Nucleus accumbens (tissue), 56 donors: ENCODE results near the gene PIBF1.
"Not testable (repeated sequence)": the region's sequence is repeated elsewhere in the genome, so short reads cannot be mapped to it uniquely, and the experiment has no call there.

ENCODE experiments used
- DNase-seq, 56 donors: peaks; one replicate each; lab custom pipeline; 2025; lab: John Stamatoyannopoulos, UW

PIBF1 gene

DNA sequence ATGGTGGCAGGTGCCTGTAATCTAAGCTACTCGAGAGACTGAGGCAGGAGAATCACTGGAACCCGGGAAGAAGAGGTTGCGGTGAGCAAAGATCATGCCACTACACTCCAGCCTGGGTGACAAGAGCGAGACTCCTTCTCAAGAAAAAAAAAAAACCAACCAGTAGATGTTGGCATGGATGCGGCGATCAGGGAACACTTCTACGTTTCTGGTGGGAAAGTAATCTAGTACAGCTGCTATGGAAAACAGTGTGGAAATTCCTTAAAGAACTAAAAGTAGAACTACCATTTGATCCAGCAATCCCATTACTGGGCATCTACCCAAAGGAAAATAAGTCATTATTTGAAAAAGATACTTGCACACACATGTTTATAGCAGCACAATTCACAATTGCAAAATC lies 119.6 kb downstream of the PIBF1 start:
- not testable (repeated sequence) for DNase-seq

DNA sequence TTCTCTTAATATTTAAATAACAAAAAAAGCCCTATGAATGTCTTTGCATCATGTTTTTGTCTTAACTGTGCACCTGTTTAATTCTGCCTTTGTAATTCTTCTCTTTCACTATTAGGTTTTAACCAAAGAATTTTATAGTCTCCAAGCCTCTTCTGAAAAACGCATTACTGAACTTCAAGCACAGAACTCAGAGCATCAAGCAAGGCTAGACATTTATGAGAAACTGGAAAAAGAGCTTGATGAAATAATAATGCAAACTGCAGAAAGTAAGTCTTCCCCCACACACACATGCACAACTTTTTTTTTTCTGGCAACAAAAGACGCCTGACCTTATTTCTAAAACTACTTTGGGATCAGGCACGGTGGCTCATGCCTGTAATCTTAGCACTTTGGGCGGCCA lies 126.5 kb downstream of the PIBF1 start:
- no peak for DNase-seq

DNA sequence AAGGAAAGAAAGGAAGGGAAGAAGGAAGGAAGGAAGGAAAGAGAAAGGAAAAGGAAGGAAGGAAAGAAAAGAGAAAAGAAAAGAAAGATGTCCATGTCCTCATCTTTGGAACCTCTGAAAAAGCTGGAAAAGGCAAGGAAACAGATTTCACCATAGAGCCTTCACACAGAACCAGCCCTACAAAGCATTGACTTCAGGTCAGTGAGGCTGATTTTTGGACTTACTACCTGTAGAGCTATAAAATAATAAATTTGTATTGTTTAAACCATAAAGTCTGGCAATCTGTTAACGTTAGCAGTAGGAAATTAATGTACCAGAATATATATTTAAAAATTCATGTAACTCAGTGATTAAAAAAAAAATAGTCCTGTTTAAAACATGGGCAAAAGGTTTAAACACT lies 130.0 kb downstream of the PIBF1 start:
- DNase-seq: no peak

GRCh38 chr13:72920097-72920496 lies 138.2 kb downstream of the PIBF1 start:
- DNase-seq: no peak

DNA sequence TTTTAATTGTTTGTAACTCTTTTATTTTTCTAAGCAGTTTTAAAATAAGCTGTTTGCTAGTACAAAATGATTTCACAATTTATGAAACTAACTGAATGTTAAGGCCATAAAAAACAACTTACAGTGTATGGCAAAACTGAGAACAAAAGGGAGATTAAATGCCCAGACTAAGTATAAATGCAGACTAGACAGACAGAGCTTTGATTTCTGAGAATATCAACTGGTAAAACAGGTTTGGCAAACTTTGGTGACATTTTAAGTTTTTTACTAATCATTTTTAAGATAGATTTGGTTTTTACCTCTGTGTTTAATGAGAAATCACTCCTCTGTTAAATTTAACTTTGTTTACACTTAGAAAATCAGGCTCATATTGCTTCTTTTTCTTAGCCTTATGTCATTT lies 149.4 kb downstream of the PIBF1 start:
- no peak for DNase-seq

GRCh38 chr13:72932250-72932649 lies 150.3 kb downstream of the PIBF1 start:
- no peak for DNase-seq

GRCh38 chr13:72946267-72946666 lies 164.3 kb downstream of the PIBF1 start:
- not testable (repeated sequence) for DNase-seq

DNA sequence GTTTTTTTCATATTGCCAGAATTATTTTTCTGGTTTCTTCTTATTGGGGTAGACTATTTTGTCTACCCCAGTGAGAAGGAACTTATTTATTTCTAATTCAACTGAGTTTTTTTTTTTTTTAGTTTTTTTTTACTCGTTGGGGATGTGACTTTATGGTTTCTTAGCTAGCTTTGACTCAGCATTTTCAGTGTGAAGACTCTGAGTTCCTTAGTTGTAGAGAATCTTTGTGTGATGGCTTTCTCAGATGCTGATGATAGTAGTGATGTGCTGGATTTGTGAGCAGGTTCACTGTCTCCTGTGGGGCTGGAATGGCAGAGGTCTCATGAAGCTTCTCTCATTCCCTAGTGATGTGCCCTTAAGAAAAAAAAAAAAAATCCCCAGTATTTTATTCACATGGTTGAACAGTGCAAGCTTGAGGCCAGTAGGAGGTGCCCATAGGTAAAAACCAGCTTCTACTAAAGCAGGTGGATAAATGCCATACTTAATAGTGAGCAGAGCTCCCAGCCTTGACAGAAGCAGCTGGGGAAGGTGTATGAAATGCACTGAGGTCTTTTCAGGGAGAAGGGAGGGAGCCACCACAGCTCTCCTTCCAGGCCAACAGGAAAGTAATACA lies 170.7 kb downstream of the PIBF1 start:
- no peak for DNase-seq

- DNase-seq: no peak
Observed at GRCh38 chr13:72953391-72953965, 171.5 kb downstream of the PIBF1 start.

- no peak for DNase-seq
Observed at GRCh38 chr13:72959643-72960042, 177.7 kb downstream of the PIBF1 start.

DNA sequence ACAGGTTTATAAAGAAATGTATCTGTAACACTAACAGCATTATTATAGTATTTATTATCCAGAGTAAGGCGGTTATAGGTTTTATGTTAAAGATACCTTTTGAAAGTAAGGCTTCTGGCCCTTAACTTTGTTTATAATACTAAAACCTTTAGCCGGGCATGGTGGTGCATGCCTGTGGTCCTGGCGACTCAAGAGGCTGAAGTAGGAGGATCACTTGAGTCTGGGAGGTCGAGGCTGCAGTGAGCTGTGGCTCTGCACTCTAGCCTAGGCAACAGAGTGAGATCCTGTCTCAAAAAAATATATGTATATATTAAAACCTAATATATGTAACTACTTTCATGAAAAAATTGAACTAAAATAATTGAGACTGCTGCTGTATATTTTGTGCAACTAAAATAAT lies 178.2 kb downstream of the PIBF1 start:
- DNase-seq: no peak

DNA sequence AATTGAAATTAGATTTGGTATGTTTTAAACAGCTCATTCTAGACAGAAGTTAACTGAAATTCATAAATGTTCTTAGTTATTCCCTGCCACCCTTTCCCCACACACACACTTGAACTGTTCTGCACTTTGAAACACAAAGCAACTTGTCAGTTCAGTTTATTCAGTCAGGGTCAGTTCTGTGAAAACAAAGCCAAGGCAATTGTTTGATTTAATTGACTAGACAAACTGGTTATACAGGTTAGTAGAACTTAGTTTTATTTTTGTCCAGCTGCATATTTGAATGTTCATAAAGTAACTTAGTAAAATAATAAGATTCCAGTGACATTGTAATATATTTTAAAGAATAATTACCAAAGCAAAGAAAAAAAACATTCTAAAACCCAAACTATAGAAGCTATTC lies 178.6 kb downstream of the PIBF1 start:
- DNase-seq: no peak

DNA sequence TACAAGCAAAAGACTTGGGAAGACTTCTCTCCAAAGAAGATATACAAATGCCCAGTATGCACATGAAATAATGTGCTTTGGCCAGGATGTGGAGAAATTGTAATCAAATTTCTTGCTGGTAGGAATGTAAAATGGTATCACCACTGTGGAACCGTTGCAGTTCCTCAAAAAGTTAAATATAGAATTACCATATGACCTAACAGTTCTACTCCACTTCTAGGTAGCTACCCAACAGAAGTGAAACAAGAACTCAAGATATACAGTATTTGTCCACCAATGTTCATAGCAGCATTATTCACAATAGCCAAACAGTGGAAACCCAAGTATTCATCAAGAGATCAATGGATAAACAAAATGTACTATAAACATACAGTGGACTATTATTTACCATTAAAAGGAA lies 181.8 kb downstream of the PIBF1 start:
- DNase-seq: no peak

- DNase-seq: no peak
Observed at GRCh38 chr13:72970301-72970880, 188.5 kb downstream of the PIBF1 start.

GRCh38 chr13:72970956-72971355 lies 189.0 kb downstream of the PIBF1 start:
- DNase-seq: no peak

DNA sequence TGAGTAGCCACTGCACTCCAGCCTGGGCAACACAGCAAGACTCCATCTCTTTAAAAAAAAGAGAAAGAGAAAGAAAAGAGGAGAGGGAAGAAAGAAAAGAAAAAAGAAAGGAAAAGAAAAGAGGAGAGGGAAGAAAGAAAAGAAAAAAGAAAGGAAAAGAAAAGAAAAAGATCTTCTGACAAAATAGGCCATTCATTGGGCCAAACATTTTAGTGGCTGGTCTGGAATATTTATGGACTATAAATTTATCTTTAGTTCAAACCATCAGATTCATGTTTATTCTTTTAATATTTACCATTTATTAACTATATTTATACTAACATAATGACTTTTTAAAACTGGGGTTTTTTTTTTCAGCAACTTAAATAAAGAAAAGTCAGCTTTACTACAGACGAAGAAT lies 191.3 kb downstream of the PIBF1 start:
- DNase-seq: no peak

GRCh38 chr13:72983085-72983768 lies 201.3 kb downstream of the PIBF1 start:
- no peak for DNase-seq

- no peak for DNase-seq
Observed at GRCh38 chr13:72985610-72986009, 203.7 kb downstream of the PIBF1 start.

DNA sequence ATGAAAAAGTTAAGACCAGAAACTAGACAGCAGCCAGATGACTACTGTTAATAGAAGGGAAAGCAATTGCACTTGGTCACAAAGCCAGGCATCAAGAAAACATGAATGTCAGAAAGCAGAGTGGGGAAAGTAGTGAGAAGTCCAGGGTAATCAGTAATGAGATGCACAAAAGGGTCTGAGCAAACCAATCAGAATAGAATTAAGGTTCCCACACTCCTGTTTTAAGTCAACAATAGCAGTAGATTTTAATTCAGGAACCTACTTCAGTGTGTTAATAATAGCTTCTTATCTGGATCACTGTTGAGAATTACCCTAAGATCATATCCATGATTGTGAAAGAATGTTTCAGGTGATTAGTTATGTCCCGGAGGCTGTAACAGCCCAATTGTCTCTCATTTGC lies 204.3 kb downstream of the PIBF1 start:
- no peak for DNase-seq

GRCh38 chr13:72990953-72991352 lies 209.0 kb downstream of the PIBF1 start:
- DNase-seq: no peak

DNA sequence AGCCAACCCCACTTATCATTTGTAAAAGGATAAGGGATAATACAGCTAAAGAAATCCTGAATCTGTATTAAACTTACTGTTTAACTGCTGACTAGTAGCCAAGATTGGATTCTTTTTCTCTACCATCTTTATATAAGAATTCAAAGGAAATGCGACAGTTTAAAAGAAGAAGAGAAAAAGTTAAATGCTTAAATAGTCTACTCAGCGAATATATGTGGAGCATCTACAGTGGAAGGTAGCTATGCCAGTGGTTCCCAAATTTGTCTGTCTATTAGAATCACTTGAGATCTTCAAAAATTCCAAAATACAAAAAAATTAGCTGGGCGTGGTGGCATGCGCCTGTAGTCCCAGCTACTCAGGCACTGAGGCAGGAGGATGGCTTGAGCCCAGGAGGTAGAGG lies 216.1 kb downstream of the PIBF1 start:
- DNase-seq: no peak
